Mesenchymal stem cell (in vitro differentiated cells and primary cell): Measurements from ENCODE around the gene MACROH2A1.

ENCODE experiments used
- DNase-seq: peaks from one replicate; pipeline ENCODE4 v3.0.0-alpha.2; 2013
- H2AFZ ChIP-seq: one replicate; pipeline ENCODE4 v1.6.1; 2013; ENCODE audit warnings: low read depth, mild to moderate bottlenecking, control low read depth, inconsistent platforms, low read length, moderate library complexity
- H2AK5ac ChIP-seq: 2 replicates; pipeline ENCODE4 v1.6.1; 2013; ENCODE audit warnings: low read length, moderate library complexity, mild to moderate bottlenecking, inconsistent platforms; ENCODE audit not compliant: severe bottlenecking
- H2BK120ac ChIP-seq: one replicate; pipeline ENCODE4 v1.6.1; 2013; ENCODE audit warnings: low read depth, mild to moderate bottlenecking, inconsistent platforms, low read length, moderate library complexity
- H2BK12ac ChIP-seq, 2 experiments: one replicate each; pipeline ENCODE4 v1.6.1; 2013; ENCODE audit warnings: inconsistent platforms in 2 of 2, low read length in 2 of 2, mild to moderate bottlenecking in 2 of 2, moderate library complexity in 2 of 2, control low read depth in 1 of 2
- H2BK15ac ChIP-seq: one replicate; pipeline ENCODE4 v1.6.1; 2013; ENCODE audit warnings: mild to moderate bottlenecking, low read depth, inconsistent platforms; ENCODE audit not compliant: poor library complexity, severe bottlenecking
- H2BK5ac ChIP-seq: 2 replicates; pipeline ENCODE4 v1.6.1; 2013; ENCODE audit warnings: low read depth, mild to moderate bottlenecking, low read length, control low read depth, inconsistent platforms; ENCODE audit not compliant: poor library complexity, severe bottlenecking
- H3K14ac ChIP-seq, 2 experiments: one replicate each; pipeline ENCODE4 v1.6.1; 2013; ENCODE audit warnings: inconsistent platforms in 2 of 2, low read length in 2 of 2, control low read depth in 1 of 2, mild to moderate bottlenecking in 1 of 2, moderate library complexity in 1 of 2
- H3K18ac ChIP-seq, 2 experiments: one replicate each; pipeline ENCODE4 v1.6.1; 2013; ENCODE audit warnings: inconsistent platforms in 2 of 2, low read length in 2 of 2, control low read depth in 1 of 2, low read depth in 1 of 2, mild to moderate bottlenecking in 1 of 2
- H3K23ac ChIP-seq, 2 experiments: one replicate each; pipeline ENCODE4 v1.6.1; 2013; ENCODE audit warnings: inconsistent platforms in 2 of 2, low read length in 2 of 2, mild to moderate bottlenecking in 2 of 2, moderate library complexity in 2 of 2, control low read depth in 1 of 2
- H3K27ac ChIP-seq: 2 replicates; pipeline ENCODE4 v1.5.1; 2013; ENCODE audit warnings: mild to moderate bottlenecking, moderate library complexity, low read length, control low read depth, inconsistent platforms; ENCODE audit not compliant: poor library complexity, severe bottlenecking
- H3K27me3 ChIP-seq, 2 experiments: 2 replicates each; pipeline versions ENCODE4 v1.6.1 to v1.7.0; 2013; ENCODE audit warnings: low read length in 2 of 2, mild to moderate bottlenecking in 2 of 2, moderate library complexity in 2 of 2, control low read depth in 1 of 2, inconsistent platforms in 1 of 2; ENCODE audit not compliant: control insufficient read depth in 1 of 2, insufficient read depth in 1 of 2
- H3K36me3 ChIP-seq, 2 experiments: 2 replicates each; pipeline versions ENCODE4 v1.6.1 to v1.7.0; 2013; ENCODE audit warnings: low read length in 2 of 2, control low read depth in 1 of 2, inconsistent platforms in 1 of 2, low read depth in 1 of 2, mild to moderate bottlenecking in 1 of 2; ENCODE audit not compliant: insufficient read depth in 2 of 2, control insufficient read depth in 1 of 2
- H3K4ac ChIP-seq, 2 experiments: one replicate each; pipeline ENCODE4 v1.6.1; 2013; ENCODE audit warnings: inconsistent platforms in 2 of 2, low read length in 2 of 2, mild to moderate bottlenecking in 2 of 2, moderate library complexity in 2 of 2, control low read depth in 1 of 2, low read depth in 1 of 2
- H3K4me1 ChIP-seq: 2 replicates; pipeline ENCODE4 v1.6.1; 2013; ENCODE audit warnings: low read depth, low read length, control low read depth; ENCODE audit not compliant: control insufficient read depth, insufficient read depth
- H3K4me2 ChIP-seq: 2 replicates; pipeline ENCODE4 v1.6.1; 2013; ENCODE audit warnings: low read length, mild to moderate bottlenecking, inconsistent platforms; ENCODE audit not compliant: poor library complexity, severe bottlenecking
- H3K4me3 ChIP-seq, 2 experiments: 2 replicates each; pipeline versions ENCODE4 v1.5.1 to v1.7.0; 2013; ENCODE audit warnings: low read length in 2 of 2, mild to moderate bottlenecking in 2 of 2, control low read depth in 1 of 2, low read depth in 1 of 2; ENCODE audit not compliant: insufficient read depth in 1 of 2
- H3K79me1 ChIP-seq: replicated peaks from 2 replicates; pipeline ENCODE4 v1.6.1; 2013; ENCODE audit warnings: mild to moderate bottlenecking, control low read depth, low read length, inconsistent platforms; ENCODE audit not compliant: poor library complexity, severe bottlenecking
- H3K9ac ChIP-seq: 2 replicates; pipeline ENCODE4 v1.7.0; 2013; ENCODE audit warnings: mild to moderate bottlenecking, low read length, moderate library complexity
- H3K9me3 ChIP-seq: 2 replicates; pipeline ENCODE4 v1.7.0; 2013; ENCODE audit warnings: mild to moderate bottlenecking, low read length; ENCODE audit not compliant: control insufficient read depth
- H4K8ac ChIP-seq: one replicate; pipeline ENCODE4 v1.6.1; 2013; ENCODE audit warnings: inconsistent platforms, mild to moderate bottlenecking, low read length, moderate library complexity
- H4K91ac ChIP-seq: one replicate; pipeline ENCODE4 v1.6.1; 2013; ENCODE audit warnings: mild to moderate bottlenecking, low read length, inconsistent platforms
- WGBS: methylation state at CpG from one replicate; pipeline ENCODE4 v1.1.7; 2013; ENCODE audit warnings: mixed read lengths; 5-methylcytosine and 5-hydroxymethylcytosine counted together

The MACROH2A1 gene

DNA sequence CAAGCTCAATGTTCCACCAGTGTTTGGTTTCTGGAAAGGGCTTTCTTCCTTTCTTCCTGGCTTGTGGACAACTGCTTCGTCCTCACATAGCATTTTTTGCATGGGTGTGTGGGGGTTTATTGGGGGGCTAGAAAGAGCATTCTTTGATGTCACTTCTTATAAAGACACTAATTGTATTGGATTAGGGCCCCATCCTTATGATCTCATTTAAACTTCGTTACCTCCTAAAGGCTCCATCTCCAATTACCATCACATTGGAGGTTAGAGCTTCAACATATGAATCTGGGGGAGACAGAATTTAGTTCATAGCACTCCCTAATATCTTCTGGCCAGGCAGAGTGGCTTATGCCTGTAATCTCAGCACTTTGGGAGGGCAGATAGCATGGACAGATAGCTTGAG, 6.1 kb upstream of the MACROH2A1 start:
- Histone ChIP-seq H3K79me1 (no peaks in the 10 kb centered on the region), H3K4me2 (no peak overlapping the region), H3K36me3 (no peaks in the 10 kb centered on the region), H2BK5ac (no peak overlapping the region), H4K8ac (no peak overlapping the region), H3K4me3 (no peak overlapping the region), H3K9ac (no peak overlapping the region), H3K4ac (no peak overlapping the region), H3K4me1 (no peaks in the 10 kb centered on the region), H3K27ac (no peak overlapping the region), H2AK5ac (no peak overlapping the region), H3K27me3 (no peaks in the 10 kb centered on the region), H3K14ac (no peak overlapping the region), H3K18ac (no peak overlapping the region), H2BK120ac (no peak overlapping the region), H2BK15ac (no peak overlapping the region), H3K23ac (no peak overlapping the region), H2AFZ (no peak overlapping the region), H4K91ac (no peak overlapping the region), H3K9me3 (no peaks in the 10 kb centered on the region), H2BK12ac (no peak overlapping the region)
- DNase-seq: no peak
- no CpG with 5 or more reads among the region's 2 CpGs for WGBS

DNA sequence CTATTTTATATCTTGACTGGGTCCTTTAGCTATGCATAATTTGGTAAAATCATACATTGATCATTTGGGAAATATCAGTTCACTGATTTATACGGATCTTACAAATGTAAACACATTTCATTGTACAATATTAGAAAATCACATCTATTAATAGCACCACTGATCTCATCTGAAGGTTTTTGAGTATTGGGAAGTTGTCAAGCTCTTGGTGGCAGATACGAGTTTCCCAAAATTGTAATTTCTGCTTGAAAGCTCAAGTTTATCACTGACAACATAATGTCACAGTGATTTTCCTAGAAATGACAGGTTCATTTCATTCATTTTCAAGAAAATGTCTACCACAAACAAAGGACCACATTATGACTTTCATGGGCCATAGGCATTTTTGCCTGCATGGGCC, 3.0 kb upstream of the MACROH2A1 start:
- H2AFZ ChIP-seq: no peak overlapping the region
- no peak overlapping the region for H3K18ac ChIP-seq
- H4K8ac ChIP-seq: no peak overlapping the region
- no peak overlapping the region for H2BK5ac ChIP-seq
- H3K14ac ChIP-seq: no peak overlapping the region
- no peak overlapping the region for H2BK120ac ChIP-seq
- no peak overlapping the region for H3K4me3 ChIP-seq
- peaks cover 9% of the 10 kb centered on the region for H3K4me1 ChIP-seq
- H3K4me2 ChIP-seq: no peak overlapping the region
- no peaks in the 10 kb centered on the region for H3K9me3 ChIP-seq
- no peak overlapping the region for H3K4ac ChIP-seq
- no peaks in the 10 kb centered on the region for H3K27me3 ChIP-seq
- no peak overlapping the region for H3K9ac ChIP-seq
- H2BK12ac ChIP-seq: no peak overlapping the region
- H3K79me1 ChIP-seq: peaks cover 3% of the 10 kb centered on the region
- H3K36me3 ChIP-seq: no peaks in the 10 kb centered on the region
- 92% methylated on average over 1 of the region's 2 CpGs for WGBS
- DNase-seq: no peak
- no peak overlapping the region for H2BK15ac ChIP-seq
- H4K91ac ChIP-seq: no peak overlapping the region
- no peak overlapping the region for H3K27ac ChIP-seq
- no peak overlapping the region for H3K23ac ChIP-seq
- no peak overlapping the region for H2AK5ac ChIP-seq

DNA sequence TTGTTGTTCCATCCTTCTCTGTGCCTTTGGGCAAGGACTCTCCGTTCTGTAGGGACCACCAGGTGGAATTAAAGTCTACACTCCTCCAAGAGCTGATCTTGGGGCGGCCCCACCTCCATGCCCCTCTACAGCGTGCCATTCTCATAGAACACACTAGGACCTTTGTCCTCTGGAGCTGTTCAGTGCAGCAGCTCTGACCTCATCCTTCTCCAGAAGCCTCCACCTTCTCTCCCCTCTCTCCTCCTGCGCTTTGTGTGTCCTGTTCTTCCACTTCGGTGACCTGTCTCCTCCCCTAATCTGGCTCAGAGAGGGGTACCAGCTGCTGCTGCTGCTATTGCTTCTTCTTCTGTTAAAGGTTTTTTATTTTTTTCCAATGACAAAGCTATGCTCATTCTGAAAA, 1.8 kb upstream of the MACROH2A1 start:
- no peak overlapping the region for H3K4me2 ChIP-seq
- no peak overlapping the region for H2BK120ac ChIP-seq
- H3K36me3 ChIP-seq: no peaks in the 10 kb centered on the region
- no peak overlapping the region for H3K9ac ChIP-seq
- H2AK5ac ChIP-seq: no peak overlapping the region
- H3K27me3 ChIP-seq: no peaks in the 10 kb centered on the region
- H3K23ac ChIP-seq: no peak overlapping the region
- no peak overlapping the region for H3K14ac ChIP-seq
- WGBS: 47% methylated on average over 5 of the region's 5 CpGs
- peaks cover 15% of the 10 kb centered on the region for H3K4me1 ChIP-seq
- peaks cover 3% of the 10 kb centered on the region for H3K79me1 ChIP-seq
- DNase-seq: no peak
- H2BK12ac ChIP-seq: no peak overlapping the region
- no peak overlapping the region for H2BK15ac ChIP-seq
- H4K91ac ChIP-seq: no peak overlapping the region
- no peak overlapping the region for H2AFZ ChIP-seq
- H4K8ac ChIP-seq: no peak overlapping the region
- no peak overlapping the region for H3K27ac ChIP-seq
- no peak overlapping the region for H3K18ac ChIP-seq
- H3K4me3 ChIP-seq: no peak overlapping the region
- no peaks in the 10 kb centered on the region for H3K9me3 ChIP-seq
- no peak overlapping the region for H3K4ac ChIP-seq
- no peak overlapping the region for H2BK5ac ChIP-seq

DNA sequence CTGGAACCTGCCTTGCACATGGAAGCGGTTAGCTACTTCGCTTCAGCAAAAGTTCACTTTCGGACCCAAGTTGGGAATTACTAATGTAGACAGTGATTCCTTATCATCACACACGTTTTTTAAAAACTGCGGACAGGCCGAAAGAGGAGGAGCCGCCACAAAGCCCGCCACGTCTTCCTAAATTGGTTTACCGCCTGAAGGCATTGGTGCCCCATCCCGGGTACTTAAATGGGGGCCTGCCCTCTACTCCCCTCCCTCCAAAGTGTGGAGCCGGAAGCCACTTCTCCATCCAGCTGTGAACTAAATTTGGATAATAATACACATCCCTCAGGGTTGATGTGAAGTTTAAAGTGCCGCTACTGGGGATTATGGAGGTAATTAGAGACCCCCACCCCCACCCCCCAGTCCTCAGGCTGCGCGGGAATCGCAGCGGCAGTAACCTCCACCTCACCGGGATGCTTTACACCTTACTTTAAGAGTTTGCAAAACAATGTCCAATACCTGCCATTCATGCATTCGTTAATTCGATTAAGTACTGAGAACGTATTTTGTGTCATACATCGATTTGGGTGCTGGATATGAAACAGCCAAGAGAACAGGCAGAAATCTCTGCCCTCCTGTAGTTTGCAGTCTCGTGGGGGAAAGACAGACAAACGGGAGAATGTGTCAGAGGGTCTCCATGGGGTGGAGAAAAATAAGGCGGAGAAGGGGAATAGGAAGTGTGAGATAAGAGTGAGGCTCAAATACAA, 937 bp upstream of the MACROH2A1 start:
- WGBS: 48% methylated on average over 25 of the region's 25 CpGs
- Histone ChIP-seq H3K9ac (peak overlapping the region; percentile 95), H2BK120ac (no peak overlapping the region), H3K23ac (no peak overlapping the region), H2BK15ac (no peak overlapping the region), H3K4me1 (peaks cover 15% of the 10 kb centered on the region), H3K14ac (no peak overlapping the region), H3K79me1 (peaks cover 3% of the 10 kb centered on the region), H2AFZ (peak overlapping the region; percentile 83), H4K91ac (peak overlapping the region; percentile 98), H3K4ac (peak overlapping the region; percentile 34 to 90), H2BK12ac (no peak overlapping the region), H4K8ac (peak overlapping the region; percentile 91), H3K4me2 (peak overlapping the region; percentile 84), H3K27ac (no peak overlapping the region), H3K27me3 (no peaks in the 10 kb centered on the region), H2AK5ac (no peak overlapping the region), H2BK5ac (no peak overlapping the region), H3K4me3 (peak overlapping the region; percentile 91 to 94), H3K36me3 (no peaks in the 10 kb centered on the region), H3K18ac (peak overlapping the region; percentile 93 to 95), H3K9me3 (no peaks in the 10 kb centered on the region)
- no peak for DNase-seq
